GM21423 (cell line): ENCODE results near the gene PBX3.

ENCODE experiments used
- ATAC-seq: cut with Tn5 transposase; IDR thresholded peaks from one replicate; pipeline ENCODE4 v1.9.1; 2021; ENCODE audit warnings: mild to moderate bottlenecking, moderate library complexity; ENCODE audit not compliant: unreplicated experiment

The PBX3 gene

GRCh38 chr9:125969462-125969861, 222.3 kb downstream of the PBX3 start:
- ATAC-seq, result no peak

- ATAC-seq, result no peak
These were observed 222.7 kb downstream of the PBX3 start for GRCh38 chr9:125969868-125970267.

- no peak for ATAC-seq
These were observed 223.2 kb downstream of the PBX3 start for GRCh38 chr9:125970340-125970739.

GRCh38 chr9:125971050-125971449, 223.9 kb downstream of the PBX3 start:
- ATAC-seq, result no peak

- ATAC-seq, result no peak
These were observed 225.0 kb downstream of the PBX3 start for GRCh38 chr9:125972012-125972729.

GRCh38 chr9:125973547-125973946, 226.4 kb downstream of the PBX3 start:
- ATAC-seq, result no peak

- no peak for ATAC-seq
These were observed 227.5 kb downstream of the PBX3 start for GRCh38 chr9:125974705-125975104.

- no peak for ATAC-seq
These were observed 230.1 kb downstream of the PBX3 start for GRCh38 chr9:125977223-125977622.

GRCh38 chr9:125979383-125979782, 232.2 kb downstream of the PBX3 start:
- no peak for ATAC-seq

GRCh38 chr9:125982798-125983406, 235.7 kb downstream of the PBX3 start:
- no peak for ATAC-seq

GRCh38 chr9:125983681-125984080, 236.5 kb downstream of the PBX3 start:
- ATAC-seq, result no peak

GRCh38 chr9:125984461-125984860, 237.3 kb downstream of the PBX3 start:
- ATAC-seq, result no peak

- ATAC-seq, result no peak
These were observed 238.2 kb downstream of the PBX3 start for GRCh38 chr9:125985142-125985997.

- no peak for ATAC-seq
These were observed 239.0 kb downstream of the PBX3 start for GRCh38 chr9:125985998-125986655.

GRCh38 chr9:125986966-125987365, 239.8 kb downstream of the PBX3 start:
- no peak for ATAC-seq

GRCh38 chr9:125987420-125987819, 240.2 kb downstream of the PBX3 start:
- no peak for ATAC-seq

GRCh38 chr9:125988479-125989050, 241.4 kb downstream of the PBX3 start:
- no peak for ATAC-seq

GRCh38 chr9:125989090-125989501, 241.9 kb downstream of the PBX3 start:
- no peak for ATAC-seq

- ATAC-seq, result no peak
These were observed 242.5 kb downstream of the PBX3 start for GRCh38 chr9:125989524-125990180.

- no peak for ATAC-seq
These were observed 243.1 kb downstream of the PBX3 start for GRCh38 chr9:125990186-125990792.
